Glomerular endothelial cell (primary cell): Measurements from ENCODE around the gene TSBP1. TPM values are rescaled to one million over a fixed set of nuclear protein-coding genes. Genes with fewer than 3 reads are reported as not detected.

Experiments used
- DNase-seq: peaks from one replicate; pipeline ENCODE4 v3.0.0-alpha.2; 2011; ENCODE audit warnings: low read depth, low spot score; ENCODE audit errors: extremely low read depth
- total RNA-seq: library from RNA; depleted of rRNA; stranded (reverse); fragments of >200 nt; gene quantifications from 2 replicates; pipeline ENCODE4 v1.2.3, GENCODE V29; 2015

Gene TSBP1
- not detected in 2 replicates for total RNA-seq

GRCh38 chr6:32371803-32372202 lies at the start of gene TSBP1:
TSBP1 (minus strand) TSS chr6:32371903; CDS start chr6:32371706, 197 bp downstream.
- no peak for DNase-seq

GRCh38 chr6:32416036-32416435 lies 44.3 kb upstream of the TSBP1 start:
- DNase-seq: no peak

- DNase-seq: no peak
Measured at GRCh38 chr6:32415521-32416019, 43.9 kb upstream of the TSBP1 start.

- peak; percentile 37 for DNase-seq
Measured at GRCh38 chr6:32413427-32414047, 41.8 kb upstream of the TSBP1 start.

GRCh38 chr6:32411566-32412327 lies 40.0 kb upstream of the TSBP1 start:
- DNase-seq: no peak

GRCh38 chr6:32410906-32411305 lies 39.2 kb upstream of the TSBP1 start:
- DNase-seq: no peak

- DNase-seq: no peak
Measured at GRCh38 chr6:32406857-32407256, 35.2 kb upstream of the TSBP1 start, which contains the start of gene BTNL2. BTNL2 (minus strand) TSS chr6:32407181; CDS start chr6:32407123, 58 bp downstream.

GRCh38 chr6:32406197-32406596 lies 34.5 kb upstream of the TSBP1 start:
- DNase-seq: no peak

GRCh38 chr6:32405656-32406055 lies 34.0 kb upstream of the TSBP1 start:
- no peak for DNase-seq

- no peak for DNase-seq
Measured at GRCh38 chr6:32402812-32403211, 31.1 kb upstream of the TSBP1 start.

GRCh38 chr6:32401284-32401963 lies 29.7 kb upstream of the TSBP1 start:
- DNase-seq: no peak

GRCh38 chr6:32397252-32397920 lies 25.7 kb upstream of the TSBP1 start:
- DNase-seq: no peak

GRCh38 chr6:32396028-32396427 lies 24.3 kb upstream of the TSBP1 start:
- DNase-seq: no peak

- peak; percentile 99 for DNase-seq
Measured at GRCh38 chr6:32393665-32394420, 22.1 kb upstream of the TSBP1 start.

GRCh38 chr6:32391505-32391904 lies 19.8 kb upstream of the TSBP1 start:
- DNase-seq: no peak

- no peak for DNase-seq
Measured at GRCh38 chr6:32387589-32388340, 16.1 kb upstream of the TSBP1 start.

- DNase-seq: no peak
Measured at GRCh38 chr6:32386040-32386439, 14.3 kb upstream of the TSBP1 start.

GRCh38 chr6:32382757-32383420 lies 11.2 kb upstream of the TSBP1 start:
- DNase-seq: no peak

GRCh38 chr6:32379545-32379944 lies 7.8 kb upstream of the TSBP1 start:
- DNase-seq: no peak
